HG02852 (cell line): ENCODE results near the gene TRMT61A.

ENCODE experiments used
- ATAC-seq: cut with Tn5 transposase; IDR thresholded peaks from one replicate; pipeline ENCODE4 v1.9.1; 2021; ENCODE audit warnings: mild to moderate bottlenecking, moderate library complexity; ENCODE audit not compliant: unreplicated experiment

TRMT61A gene

DNA sequence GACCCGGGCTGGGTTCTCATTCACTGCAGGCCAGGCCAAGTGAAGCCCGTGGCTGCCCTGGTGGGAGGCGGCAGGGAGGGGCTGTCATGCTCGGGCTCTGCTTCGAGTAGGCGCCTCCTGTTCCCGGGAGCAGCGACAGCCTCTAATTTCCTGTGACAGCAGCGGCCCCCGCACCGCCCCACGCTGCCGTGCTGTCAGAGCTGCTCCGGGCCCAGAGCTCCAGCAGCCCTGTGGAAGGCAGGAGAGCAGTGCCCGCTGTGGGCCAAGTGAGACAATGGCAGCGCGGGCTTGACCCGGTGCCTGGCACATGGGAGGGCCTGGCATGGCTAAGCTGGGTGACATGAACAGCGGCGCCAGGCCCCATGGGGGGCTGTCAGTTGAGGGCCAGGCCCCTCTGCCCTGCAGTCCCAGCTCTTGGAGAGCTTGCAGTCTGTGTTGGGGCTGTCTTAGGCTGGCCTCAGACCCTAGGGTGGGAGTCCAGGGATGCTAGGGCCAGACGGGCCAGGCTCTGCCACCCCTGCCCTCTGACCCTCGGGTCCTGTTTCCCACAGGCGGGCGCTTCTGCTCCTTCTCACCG is 5.1 kb downstream of the TRMT61A start:
- no peak for ATAC-seq

DNA sequence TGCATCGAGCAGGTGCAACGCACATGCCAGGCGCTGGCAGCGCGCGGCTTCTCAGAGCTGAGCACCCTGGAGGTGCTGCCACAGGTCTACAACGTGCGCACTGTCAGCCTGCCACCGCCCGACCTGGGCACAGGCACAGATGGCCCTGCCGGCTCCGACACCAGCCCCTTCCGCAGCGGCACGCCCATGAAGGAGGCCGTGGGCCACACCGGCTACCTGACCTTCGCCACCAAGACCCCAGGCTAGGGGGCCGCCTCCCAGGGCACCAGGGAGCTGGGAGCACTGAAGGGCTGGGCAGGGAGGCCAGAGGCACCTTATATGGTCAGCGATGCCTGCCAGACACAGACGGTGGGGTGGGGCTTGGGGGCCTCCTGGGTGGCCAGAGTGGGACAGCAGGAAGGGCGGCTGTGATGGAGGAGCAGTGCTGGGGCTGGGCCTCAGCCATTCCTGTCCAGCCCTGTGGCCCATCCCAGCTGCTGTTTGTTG is 5.6 kb downstream of the TRMT61A start:
- no peak for ATAC-seq

DNA sequence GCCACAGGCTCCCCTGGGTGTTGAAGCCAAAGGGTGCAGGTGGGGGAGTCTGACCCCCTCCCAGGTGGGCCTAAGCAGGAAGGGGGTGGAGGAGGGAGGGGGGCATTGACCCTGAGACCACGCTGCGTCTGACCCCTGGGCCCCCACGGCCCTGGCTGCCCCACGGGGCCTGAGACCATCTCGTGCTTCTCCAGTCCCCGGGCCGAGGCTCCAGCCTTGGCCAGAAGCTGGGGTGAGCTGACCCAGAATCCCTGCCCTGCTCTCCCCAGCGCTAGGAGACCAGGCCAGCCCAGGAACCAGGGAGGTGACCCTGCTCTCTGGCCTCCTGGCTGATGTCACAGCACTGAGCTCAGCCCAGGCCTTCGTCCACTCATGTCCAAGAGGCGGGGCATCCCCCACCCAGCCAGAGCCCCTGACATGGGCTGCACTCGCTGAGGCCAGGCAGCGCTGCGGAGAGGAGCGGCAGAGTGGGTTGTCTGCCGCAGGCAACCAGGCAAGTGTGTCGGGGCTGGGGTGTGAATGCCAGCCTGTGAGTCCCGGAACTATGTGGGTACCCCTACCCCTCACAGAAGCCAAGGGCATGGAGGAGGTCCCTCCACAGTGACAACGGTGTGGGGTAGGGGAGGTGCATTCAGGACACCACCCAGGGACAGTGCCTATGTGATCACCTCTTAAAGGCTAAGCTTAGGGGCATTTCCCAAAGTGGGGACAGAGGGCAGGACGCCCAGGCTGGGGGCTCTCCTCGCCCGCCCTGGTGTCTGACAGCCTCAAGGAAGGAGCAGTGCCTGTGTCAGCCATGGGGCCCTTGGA is 6.3 kb downstream of the TRMT61A start:
- no peak for ATAC-seq

DNA sequence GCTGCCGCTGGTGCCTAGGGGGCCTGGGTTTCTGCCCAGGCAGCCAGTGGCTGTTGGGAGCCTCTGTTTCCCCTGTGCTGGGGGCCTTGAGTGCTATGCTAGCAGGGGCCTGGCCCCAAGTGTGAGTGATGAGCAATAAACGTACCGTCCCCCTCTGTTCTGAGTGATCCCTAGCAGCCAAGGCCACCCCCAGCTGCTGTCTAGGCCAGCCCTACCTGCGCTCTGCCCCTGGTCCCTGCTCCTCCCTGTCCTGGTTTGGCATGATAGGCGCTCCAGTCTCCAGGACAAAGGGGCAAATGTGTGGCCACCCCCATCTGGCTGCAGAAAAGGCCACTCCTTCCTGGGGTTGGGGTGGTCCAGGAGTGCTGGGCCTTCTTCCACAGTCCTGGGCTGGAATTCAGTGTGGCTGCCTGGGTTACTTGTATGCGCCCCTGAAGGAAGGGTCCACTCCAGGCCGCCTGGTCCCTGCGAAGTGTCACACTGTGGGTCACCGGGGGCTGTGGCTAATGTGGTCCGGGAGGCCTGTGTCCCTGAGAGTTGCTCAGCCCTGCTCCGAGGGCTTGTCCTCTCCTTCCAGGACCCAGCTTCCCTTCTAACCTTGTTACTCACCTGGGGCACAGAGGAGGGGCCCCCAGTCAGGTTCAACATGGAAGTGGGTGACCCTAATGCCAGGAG is 7.0 kb downstream of the TRMT61A start:
- no peak for ATAC-seq

DNA sequence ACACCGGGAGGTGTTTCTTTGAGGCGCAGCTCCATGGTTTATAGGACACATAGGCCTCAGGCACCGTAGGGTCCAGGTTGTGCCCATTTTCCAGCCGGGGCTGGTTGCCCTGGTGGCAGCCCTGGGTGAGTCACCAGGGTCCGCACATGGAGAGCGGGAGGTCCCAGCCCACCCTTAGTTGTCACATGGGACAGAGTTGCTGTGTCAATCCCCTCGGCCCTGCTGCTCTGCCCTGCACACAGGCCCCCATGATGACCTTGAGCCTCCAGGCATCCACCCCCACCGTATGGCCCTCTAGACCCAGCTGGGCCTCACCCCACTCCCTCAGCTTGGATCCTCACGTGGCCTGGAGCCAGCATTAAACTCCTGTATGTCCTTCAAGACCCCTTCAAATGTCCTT is 7.7 kb downstream of the TRMT61A start:
- no peak for ATAC-seq

DNA sequence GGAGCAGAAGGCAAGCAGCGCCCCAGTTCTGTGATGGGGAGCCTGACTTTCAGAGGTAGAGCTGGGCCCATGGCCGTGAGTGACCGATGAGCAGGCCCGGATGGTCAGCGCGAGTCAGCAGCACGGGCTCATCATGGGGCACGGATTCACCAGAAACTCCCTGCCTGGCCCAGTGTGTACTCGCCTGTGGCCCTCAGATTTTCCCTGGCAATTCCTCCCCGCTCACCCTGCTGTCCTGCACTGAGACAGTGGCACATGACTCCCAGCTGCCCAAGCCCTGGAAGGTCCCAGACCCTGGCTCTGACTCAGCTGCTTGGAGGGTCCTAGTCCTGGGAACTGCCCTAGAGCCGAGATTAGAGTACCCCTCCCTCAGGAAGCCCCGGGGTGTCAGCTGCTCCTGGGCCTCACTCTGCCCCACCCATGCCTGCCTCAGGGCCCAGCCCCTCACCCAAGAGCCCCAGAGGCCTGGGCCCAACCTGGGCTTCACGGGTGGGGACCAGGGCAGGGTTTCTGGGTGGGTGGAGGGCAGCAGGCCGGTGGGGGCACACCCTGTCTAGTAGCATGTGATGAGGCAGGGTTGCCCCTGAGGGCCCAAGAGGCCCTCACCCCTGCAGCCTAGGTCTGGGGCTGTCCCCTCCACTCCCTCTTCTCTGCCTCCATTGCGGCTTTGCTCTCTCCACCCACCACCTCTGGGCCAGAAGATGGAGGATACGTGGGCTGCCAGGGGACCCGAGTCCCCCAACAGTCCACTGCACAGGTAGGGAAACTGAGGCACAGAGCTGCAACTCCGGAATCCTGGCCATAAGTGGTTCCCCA is 8.4 kb downstream of the TRMT61A start:
- no peak for ATAC-seq

DNA sequence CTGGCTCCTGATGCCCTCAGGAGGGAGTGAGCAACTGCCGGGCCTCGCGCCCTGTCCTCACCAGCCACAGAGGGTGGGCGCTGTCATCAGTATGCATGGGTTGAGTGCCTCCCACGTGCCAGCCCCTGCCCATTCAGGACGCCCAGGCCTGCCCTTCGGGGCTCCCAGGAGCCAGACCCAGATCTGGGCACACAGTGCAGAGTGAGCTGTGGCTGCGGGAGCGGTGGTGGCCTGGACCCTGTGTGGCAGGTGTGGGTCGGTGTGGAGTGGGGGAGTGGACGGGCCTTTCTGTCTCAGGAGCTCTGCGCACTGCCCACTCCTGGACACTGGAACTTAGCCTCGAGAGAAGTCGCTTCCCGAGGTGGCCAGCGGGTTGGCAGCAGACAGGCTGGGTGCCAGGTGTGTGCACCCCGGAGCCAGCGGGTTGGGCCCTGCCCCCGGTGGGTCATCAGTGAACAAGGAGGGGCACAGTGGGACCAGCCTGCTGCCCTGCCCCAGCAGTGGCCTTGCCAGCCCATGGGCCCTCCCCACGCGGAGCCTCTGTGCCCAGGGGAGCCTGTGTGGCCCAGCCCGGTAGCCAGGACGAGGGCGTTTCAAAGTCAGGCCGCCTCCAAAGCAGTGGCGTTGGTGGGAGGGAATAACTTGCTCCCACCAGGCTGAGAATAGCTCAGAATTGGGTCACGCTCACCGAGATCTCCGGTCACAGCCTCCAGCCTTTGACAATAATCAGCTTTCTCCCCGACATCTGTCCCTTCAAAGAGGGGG is 9.5 kb downstream of the TRMT61A start:
- no peak for ATAC-seq

DNA sequence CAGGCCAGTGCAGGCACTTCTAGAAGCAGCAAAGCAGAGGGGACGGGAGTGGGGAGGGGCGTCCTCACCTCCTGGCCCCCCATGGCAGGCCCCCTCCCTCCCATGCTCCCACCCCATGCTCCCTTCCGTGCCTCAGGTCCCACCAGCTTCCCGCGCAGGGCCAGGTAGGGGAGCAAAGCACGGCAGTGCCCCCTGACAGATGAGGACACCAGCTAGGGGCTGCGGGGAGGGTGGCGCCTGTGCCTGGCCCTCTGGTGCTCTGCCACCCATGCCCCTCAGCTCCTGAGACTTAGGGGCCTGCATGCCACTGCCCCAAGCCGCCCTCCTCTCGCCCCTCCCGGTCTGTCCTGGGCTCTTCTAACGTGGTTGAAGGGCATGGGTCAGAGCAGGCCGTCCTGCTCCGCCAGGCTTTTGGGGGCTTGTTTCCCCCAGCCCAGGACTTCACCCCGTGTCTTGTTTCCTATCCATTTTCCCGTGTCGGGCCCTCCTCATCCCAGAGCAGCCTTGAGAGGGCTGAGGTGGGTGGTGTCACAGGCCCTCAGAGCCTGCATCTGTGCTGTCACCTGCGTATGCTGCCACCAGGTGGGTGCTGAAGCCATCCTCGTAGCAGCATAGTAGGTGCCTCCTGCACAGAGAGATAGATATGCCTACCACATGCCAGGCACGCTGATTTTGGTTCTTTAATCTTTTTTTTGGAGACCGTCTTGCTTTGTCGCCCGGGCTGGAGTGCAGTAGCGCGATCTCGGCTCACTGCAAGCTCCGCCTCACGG is 10.2 kb downstream of the TRMT61A start:
- no peak for ATAC-seq

DNA sequence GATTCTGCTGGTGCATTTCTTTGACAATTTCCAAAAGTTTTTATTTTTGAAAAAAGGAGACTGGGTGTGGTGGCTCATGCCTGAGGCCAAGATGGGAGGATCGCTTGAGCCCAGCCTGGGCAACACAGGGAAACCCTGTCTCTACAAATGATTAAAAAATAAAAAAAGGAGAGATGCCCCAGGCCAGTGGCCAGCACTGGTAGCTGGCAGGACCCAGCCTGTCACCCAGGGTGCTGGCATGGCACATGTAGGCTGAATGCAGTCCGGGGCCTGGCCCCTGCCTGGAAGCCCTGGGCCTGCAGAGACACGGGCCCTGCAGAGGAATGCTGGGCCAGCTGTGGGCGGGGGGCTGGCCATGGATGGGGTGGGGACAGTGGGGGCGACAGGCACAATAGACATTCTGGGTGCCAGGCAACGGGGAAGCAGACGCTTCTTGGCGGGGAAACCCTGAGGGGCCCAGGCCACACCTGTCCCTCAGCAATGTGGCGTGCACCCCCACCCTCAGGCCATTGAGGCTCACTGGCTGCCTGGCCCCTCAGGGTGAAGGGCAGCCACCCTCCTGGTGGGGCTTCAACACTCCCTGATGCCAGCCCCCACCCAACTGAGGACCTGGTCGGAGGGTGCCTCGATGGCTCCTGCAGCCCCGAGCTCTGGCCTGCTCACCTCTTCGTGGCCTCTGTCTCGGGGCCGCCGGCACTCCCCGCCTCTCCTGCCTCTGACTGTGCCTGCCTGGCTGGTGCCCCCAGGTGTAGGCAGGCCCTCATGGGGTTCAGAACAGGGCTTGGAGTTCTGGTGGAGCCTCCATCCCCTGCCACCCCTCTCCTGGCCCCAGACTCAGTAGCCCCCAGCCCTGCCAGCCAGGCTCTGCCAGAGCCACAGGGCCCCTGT is 12.1 kb downstream of the TRMT61A start:
- no peak for ATAC-seq

DNA sequence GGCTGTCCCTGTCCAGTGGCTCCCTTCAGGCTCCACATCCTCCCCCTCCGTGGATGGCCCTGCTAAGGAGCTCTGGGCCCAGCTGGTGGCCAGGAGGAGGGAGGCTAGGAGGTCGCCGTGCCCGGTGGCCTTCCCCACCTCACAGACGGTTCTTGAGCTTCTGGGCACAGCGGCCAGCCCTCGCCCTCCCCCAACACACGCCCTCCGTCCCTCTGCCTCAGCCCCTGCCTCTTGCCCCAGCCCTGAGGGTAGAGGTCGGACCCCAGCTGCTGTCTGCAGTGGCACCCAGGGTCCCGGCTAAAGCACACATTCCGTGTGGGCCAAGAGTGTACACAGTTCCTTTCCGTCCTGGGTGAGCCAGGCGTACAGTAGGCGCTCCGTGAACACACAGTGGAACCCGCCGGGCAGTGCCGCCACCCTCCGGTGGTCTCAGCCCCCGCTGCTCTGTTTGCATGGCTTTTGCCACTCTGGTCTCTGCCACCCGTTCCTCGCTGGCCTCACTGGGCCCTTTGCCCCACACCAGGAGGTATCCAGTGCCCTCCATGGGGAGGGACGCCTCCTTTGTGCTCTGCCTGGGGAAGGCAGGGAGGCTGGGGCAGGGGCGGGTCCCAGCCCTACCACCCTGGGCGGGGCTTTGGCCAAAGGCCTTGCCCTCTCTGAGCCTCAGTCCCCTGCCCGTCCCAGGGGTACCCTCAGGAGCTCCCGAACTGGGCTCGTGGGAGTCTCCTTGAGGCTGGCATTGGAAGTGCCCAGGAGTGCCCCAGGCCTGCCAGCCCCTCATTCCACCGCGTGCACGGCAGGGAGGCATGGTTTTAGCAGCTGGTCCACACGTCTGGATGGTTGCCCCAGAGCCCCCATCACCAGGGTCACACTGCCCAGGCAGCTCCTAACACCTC is 13.0 kb downstream of the TRMT61A start:
- ATAC-seq, result no peak

DNA sequence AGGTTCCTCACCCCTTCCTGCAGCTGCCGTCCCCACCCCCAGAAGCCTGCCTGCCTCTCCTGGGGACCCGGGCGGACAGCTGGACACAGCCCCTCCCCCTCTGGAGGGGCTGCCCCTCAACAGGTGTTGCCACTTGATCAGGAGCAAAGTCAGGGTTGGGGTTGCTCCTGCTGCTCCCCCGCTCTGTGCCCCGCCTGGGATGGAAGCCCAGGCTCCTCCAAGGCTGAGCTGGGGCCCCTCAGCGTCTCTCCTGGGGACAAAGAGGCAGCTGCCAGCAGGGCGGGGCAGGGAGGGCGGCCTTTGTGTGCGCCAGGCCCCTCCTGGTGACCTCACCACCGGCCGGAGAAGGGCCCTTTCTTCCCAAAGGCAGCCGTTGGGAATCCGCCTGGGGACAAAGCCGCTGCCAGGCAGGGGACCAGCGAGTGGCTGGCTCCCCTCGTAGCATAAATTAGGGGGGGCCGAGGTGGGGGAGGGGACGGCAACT is 13.7 kb downstream of the TRMT61A start:
- no peak for ATAC-seq

DNA sequence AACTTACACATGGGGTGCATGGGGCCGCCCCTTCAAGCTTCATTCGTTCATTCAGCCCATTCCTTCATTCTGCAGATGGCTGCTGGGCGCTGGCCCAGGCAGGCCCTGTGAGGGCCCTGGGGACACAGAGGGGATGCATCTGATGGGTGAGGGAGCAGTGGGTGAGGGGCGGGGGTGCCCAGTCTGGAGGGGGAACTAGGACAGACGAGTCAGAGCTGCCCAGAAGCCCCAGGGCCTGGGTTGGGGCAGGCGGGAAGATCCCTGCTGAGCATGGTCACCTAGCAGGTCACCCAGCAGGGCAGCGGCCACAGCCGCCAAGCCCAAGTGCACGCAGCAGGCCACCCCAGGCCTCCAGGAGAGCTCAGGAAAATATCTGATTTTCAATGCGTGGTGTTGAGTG is 14.1 kb downstream of the TRMT61A start:
- no peak for ATAC-seq

DNA sequence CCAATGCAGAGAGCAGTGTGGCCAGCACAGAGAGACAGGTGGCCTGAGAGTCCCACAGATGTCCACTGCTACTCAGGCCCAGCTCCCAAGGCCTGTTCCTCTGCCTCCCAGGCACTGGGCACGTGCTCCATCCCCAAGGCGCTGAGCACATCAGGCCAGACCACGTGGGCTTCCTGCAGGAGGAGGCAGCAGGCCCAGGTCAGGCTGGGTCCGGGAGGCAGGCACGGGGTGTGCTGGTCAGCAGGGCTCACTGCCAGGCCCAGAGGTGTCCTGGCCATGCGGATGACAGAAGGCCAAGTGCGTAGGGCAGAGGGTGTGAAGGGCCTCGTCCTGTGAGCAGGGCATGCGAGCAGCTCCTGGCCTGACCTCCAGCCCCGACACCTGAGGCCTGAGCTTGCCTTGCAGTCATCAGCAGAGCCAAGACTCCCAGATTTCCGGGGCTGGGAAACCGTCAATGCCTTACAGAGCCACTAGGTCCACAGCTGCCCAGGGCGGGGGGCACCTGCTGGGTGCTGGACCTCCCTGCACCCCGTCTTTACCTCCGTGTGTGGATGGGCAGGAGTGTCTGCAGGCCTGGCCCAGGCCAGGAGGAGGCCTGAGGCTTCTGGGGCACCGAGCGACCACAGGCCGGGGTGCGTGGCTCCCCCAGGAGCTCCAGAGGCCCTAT is 14.9 kb downstream of the TRMT61A start:
- no peak for ATAC-seq

DNA sequence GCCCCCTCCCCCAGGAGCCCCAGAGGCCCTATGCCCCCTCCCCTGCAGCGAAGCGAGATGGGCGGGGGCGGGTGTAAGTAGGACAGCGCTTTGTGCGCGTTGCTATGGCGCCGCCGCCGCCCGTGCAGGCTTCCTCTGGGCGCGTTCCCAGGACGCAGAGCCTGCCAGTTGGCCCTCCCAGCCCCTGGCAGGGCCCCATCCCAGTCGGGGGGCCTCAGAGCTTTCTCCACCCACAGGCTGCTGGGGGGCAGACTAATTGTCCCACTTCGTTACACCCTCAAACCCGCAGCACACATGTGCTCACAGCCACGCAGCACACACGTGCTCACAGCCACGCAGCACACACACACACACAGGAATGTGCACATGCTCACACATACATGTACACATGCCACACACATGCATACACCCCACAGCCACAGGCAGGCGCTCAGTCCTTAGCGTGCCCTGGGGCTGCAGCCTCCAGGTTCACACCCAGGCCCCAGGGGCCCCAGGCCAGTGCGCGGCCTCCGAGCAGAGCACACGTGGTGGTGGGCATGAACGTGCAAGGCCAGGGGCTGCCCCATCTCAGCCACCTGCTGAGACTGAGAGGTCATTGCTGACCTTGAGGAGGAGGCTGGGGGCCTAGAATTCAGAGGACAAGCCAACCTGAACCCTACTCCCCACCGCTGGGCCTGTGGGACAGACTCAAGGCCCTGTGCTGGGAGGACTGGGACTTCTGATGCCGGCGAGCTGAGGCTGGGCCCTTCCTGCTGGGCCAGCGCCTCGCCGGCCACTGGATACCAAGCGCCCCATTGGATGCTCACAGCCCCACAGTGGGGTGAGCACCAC is 15.6 kb downstream of the TRMT61A start:
- no peak for ATAC-seq

DNA sequence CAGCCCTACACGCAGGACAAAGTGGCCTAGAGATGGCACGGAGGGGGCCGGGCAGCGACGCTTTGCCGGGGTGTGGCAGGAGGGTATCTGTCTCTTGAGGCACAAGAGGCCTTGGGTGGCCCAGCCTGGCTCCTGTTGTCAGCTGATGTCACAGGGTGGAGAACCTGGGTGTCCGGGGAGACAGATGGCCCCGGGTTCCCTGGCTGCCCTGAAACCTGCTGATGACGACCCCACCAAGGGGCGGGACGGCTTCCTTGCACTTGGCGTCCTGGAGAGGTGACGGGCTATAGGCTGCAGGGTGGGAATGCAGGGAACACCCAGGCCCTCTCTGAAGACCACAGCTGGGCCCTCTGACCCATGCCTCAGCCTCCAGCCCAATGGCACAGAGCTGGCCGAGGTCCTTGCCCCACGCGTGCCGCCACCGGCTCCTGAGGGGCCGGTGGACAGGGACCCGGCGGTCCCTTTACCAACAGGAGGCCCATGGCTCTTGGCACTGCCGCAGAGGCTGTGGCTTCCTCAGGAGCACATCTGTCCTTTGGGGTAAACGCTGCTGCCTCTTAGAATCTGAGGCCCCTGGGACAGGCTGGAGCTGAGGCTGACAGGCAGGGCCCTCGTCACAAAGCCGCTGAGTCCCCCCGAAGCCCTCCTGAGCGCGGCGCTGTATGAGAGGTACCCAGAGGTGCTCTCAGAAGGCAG is 16.4 kb downstream of the TRMT61A start:
- ATAC-seq, result no peak
